NCI-H2227 treated with DMSO at 0.1 percent for 48 hours (cell line): Measurements from ENCODE around the gene MOGAT1.
"Not testable (repeated sequence)": the region's sequence is repeated elsewhere in the genome, so short reads cannot be mapped to it uniquely, and the experiment has no call there.

ENCODE experiments used
- DNase-seq: peaks from one replicate; lab custom pipeline; 2025; lab: John Stamatoyannopoulos, UW

Gene MOGAT1

DNA sequence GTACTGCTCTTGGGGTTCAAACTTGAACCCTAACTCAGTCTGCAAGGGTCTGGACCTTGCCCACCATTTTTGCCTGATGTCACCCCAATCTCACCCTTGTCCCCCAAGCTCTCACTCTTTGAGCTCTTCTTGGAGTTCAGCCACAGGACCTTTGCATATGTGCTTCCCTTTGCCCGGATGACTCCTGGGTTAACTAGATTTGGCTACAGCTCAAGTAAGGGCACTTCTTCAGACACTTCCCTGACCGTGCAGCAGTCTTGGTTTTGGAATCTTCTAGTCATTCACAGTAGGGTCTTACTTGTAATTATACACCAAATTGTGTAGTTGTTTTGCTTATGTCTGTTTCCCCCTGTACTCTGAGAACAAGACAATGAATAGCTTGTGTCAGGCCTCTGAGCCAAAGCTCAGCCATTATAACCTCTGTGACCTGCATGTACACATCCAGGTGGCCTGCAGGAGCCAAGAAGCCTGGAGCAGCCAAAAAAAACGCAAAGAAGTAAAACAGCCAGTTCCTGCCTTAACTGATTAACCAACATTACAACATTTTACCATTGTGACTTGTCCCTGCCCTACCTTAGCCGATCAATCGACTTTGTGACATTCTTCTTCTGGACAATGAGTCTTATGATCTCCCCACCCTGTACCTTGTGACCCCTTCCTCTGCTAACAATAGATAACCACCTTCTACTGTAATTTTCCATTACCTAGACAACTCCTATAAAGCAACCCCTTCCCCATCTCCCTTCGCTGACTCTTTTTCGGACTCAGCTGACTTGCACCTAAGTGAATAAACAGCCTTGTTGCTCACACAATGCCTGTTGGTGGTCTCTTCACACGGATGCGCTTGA, 1.0 kb upstream of the MOGAT1 start:
- DNase-seq, result no peak

DNA sequence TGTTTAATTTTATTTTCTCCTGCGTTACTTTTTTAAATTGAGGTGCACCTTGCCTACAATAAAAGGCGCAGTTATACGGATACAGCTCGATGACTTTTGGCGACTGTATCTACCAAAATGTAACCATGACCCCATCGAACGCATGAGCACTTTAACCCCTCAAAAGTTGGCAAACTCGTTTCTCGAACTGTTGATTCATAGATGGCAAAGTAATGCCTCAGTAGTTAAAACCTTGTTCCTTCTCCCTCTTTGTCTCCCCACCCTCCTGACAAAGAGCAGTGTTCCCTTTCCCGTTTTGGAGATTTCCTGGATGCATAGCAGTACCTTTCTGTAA, 577 bp downstream of the MOGAT1 start:
- DNase-seq, result no peak

DNA sequence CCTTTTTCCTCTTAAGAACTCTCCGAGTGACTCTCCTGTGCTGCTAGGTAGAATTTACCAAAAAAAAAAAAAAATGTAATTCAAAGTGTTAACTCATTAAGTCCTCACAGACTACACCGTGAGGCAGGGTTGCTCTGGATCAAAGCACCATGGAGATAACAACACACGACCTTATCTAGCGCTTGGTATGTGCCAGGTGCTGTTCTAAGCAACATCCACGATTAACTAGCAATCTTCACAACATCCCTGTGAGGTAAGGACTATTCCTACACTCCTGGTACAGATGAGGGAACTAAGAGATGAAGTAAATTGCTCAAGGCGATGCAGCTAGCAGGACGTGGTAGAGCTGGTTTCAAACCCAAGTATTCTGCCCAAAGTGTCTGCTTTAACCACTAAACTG, 1.8 kb downstream of the MOGAT1 start:
- DNase-seq, result no peak

DNA sequence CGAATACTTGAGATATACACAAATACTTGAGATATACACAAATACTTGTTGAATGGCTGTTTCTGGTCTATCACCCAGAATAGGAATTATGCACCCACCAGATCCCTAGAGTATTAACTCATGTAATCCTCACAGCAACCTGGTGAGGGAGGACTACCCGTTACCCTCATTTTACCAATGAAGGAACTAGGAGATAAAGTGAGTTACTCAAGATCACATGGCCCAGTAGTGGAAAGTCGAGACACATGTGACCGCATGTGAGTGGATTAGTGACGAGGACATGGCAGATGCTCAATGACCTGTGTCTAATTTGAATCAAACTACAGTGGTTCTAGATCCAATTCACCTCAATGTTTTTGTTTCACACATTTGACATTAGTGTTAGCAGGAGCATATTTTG, 2.4 kb downstream of the MOGAT1 start:
- no peak for DNase-seq

DNA sequence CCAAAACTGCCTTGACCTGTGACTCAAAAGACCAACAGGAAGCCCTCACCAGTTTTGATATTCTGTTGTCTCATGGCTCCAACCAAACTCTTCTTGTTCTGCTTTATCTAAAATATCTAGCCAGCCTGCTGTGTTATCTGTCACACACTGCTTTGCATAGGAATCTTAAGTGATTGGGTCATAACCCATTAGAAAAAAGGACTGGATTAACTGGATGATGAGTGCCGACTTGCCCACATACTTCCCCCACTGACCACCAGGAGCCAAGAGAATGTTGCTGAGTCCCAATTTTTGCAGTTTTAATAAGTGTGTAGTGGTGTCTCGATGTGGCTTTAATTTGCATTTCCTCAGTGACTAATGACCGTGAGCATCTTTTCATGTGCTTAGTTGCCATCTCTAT, 6.5 kb downstream of the MOGAT1 start:
- DNase-seq, result no peak

DNA sequence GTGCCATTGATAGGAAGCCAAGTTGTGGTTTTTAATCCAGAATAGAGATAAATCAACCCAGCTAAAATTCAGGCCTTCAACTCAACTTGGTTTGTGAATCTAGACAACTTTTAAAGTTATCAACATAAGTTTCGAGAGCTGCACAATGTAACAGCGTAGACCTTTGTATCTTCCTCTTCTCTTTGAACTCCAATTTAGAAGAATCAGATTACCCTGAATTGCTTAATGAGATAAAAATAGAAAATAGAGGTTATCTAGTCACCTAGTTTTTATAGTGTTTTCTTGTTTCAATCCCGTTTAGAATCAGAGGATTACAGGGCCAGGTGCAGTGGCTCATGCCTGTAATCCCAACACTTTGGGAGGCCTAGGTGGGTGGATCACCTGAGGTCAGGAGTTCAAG, 12.3 kb downstream of the MOGAT1 start:
- DNase-seq, result no peak

DNA sequence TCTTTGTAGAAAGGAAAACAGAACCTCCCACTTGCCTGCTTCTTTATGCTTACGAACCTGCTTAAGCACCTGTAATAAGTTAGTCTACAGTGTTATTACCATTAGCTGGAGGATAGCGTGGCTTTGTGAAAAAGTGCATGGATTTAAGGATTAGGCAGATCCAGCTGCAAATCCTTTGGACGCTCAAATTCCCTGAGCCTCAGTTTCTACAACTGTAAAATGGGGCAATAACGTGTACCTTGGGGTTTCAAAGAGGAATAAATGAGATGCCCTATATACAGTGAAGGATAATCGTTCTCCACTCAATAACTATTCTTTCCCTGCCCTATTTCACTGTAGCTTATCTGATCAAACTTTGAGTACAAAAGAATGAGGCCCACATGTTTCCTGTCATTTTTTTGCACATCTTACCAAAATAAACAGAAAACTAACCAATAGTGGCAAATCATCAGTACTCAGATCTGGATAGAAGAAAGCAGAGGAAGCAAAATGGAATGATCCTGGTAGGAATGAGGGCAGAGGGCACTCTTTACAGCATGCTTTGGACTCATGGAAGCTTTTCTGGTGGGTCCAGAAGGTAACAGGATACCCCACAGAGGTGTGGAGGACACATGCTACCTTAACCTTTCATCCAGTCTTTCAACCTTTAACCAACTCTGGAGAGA, 14.8 kb downstream of the MOGAT1 start:
- DNase-seq, result no peak

DNA sequence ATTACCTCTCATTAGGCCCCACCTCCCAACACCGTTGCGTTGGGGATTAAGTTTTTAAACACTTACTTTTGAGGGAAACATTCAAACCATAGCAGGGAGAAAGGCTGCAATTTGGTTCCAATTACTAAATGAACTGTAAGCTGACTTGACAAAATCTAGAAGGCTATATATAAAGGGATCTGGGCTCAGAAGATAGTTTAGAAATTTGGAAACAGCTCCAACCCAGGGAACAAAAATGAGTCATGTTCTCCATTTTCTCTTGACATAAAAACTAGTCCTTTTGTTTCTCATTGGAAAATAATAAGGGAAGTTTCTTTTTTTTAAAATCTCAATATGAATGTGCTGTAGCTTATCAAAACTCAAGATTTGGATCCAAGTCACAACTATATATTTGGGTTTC, 17.5 kb downstream of the MOGAT1 start:
- DNase-seq, result no peak

DNA sequence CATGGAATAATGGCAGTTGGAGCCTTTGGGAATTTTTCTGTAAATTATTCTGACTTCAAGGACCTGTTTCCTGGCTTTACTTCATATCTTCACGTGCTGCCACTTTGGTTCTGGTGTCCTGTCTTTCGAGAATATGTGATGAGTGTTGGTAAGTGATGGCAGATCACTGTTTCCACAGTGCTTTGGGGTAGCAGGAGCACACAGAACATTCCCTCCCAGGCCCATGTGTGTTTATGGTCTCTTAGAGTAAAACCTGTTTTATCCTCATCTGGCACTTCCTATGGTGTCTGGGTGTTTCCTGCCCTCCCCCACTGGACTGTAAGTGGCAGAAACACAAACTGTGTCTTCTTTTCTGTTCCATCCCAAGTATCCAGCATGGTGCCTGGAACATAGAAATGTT, 17.9 kb downstream of the MOGAT1 start:
- no peak for DNase-seq

DNA sequence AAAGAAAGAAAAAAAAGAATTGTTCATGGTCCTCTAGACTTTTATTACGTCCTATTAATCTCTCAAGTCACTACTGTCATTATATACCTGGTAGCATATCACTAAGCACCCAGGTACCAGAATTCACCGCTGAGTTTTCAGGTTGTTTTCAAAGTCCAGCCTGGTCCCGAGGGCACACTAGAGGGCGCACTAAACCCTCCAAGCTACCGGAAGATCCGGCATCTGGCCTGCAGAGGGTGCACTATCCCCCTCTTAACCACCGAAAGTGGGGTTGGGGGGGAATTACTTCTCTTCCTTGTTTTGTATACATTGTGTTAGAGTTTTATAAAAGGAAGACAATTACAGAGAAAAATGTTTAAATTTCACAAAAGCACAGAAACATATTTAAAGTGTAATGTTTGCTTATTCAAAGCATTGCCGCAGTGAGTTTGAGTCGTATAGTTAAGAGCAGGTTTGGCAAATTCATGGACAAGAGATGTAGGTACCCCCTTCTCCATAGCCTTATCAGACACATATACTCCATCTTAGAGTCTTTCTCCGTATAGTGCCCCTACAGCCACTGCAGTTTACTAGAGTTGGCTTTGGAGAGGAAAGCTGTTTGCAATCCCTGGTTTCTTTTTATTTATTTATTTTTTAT, 19.2 kb downstream of the MOGAT1 start:
- DNase-seq, result peak; percentile 50

DNA sequence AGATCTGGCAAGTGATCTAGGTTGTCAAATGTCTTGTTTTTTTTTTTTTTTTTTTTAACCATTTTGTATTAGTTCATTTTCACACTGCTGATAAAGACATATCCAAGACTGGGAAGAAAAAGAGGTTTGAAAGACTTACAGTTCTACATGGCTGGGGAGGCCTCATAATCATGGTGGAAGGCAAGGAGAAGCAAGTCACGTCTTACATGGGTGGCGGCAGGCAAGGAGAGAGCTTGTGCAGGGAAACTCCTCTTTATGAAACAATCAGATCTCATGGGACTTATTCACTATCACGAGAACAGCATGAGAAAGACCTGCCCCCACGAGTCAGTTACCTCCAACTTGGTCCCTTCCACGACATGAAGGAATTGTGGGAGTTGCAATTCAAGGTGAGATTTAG, 22.0 kb downstream of the MOGAT1 start:
- DNase-seq, result not testable (repeated sequence)

DNA sequence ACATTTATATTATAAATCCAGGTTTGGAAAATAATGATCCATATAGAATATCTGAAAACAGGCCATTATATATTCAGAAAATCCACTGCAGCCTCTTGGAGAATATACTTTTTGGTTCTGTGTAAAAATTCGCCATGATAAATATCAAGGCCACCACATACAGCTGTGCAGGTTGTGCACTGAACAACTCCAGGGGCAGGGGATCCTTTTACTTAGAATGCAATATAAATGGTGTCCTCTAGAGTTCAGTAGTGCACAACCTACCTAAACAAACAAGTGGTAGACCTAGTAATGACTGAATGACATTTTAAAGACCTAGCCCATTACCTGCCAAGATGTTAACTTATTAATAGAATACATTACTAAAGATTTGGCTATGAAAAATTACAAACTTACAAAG, 22.4 kb downstream of the MOGAT1 start:
- no peak for DNase-seq

DNA sequence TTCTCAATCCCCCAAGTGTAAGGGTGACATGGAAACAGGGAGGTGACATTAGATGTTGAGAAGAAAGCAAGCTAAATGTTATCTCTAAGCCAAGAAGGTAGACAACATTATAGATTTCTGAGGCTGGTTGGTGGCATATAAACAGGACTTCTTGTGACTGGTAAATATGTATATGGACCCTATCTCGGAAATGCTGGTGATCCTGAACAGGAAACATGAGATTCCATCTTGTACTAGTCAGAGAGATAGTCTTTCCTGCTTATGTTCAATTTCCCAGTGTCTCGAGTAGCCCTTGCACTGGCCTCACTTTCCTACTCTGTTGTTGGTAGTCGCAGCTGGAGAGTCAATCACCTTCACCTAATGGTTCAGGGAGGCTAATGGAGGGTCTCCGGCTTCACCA, 26.8 kb downstream of the MOGAT1 start:
- DNase-seq, result no peak

DNA sequence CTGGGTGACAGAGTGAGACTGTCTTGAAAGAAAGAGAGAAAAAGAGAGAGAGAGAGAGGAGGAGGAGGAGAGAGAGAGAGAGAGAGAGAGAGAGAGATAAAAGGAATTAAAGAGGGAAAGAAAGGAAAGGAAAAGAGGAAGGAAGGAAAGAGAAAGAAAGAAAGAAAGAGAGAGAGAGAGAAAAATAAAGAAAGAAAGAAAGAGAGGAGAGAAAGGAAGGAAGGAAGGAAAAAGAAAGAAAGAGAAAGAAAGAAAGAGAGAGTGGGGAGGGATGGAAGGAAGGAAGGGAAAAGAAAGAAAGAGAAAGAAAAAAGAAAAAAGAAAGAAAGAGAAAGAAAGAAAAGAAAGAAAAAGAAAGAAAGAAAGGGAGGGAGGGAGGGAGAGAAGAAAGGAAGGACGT, 29.8 kb downstream of the MOGAT1 start:
- DNase-seq, result no peak

DNA sequence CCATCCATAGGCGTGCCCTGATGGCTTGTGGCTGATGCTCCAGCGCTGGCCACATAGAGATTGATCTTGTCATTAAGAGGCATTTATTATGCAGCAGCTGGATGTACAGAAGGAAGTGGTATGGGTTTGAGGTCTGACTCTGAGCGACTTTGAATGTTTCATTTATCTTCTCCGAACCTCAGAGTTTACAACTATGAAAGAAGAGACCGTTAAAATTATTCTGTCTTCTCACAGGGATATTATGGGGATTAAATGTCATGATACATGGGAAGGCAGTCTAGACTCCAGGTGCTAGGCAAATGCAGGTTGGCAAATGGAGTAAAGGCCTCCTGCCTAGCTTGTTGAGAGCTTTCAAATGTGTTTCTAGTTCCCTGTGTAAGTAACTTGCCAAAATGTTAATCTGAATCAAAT, 30.3 kb downstream of the MOGAT1 start:
- DNase-seq, result no peak

DNA sequence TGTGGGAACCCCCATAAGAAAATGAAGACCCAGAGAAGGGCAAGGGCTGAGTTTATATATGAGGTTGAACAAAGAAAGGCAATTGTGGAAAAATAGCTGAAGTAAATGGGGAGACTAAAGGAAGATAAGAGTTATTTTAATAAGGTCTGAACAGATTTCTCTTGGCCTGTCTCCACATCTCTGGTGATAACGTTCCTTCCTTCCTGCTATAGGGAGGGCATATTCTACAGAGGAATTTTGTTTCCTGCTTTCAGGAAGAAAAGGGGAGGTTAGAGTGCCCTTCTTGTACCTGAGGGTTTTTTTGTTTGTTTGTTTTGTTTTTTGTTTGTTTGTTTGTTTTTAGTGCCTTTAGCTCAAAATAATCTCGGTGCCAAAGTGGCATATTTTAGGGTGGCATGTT, 31.6 kb downstream of the MOGAT1 start:
- DNase-seq, result no peak

DNA sequence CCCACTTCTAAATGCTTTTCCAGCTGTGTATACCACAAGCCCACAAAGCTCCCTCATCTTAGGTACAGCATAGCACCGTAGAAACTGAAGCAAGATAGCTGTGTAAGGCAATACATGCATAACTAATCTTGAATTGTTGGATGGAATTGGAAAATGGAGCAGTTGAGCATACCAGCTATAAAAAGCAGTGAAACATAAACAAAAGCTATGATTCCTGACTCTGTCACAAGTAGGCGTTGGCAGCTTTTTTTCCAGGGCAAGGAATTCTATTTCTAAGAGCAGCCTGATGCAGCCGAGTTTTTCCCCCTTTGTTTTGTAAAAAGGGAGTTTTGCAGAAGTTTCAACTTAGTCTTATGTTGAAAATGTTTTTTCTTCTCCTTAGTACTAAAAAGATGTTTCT, 32.4 kb downstream of the MOGAT1 start:
- no peak for DNase-seq

DNA sequence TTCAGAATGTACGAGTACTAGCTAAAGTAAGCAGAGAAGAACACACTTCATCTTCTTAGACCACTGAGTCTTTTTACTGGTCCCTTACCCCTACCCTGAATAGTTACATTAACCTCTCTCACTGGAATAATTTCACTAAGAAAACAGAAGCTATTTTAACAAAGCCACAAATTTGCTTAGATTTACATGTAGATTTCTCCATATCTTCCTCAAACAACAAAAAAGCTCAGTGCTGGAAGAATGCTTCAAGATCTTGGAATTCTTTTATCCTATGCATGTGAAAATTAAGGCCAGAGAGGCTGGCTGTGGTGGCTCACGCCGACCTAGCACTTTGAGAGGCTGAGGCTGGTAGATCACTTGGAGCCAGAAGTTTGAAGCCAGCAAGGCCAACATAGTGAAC, 35.2 kb downstream of the MOGAT1 start:
- no peak for DNase-seq

DNA sequence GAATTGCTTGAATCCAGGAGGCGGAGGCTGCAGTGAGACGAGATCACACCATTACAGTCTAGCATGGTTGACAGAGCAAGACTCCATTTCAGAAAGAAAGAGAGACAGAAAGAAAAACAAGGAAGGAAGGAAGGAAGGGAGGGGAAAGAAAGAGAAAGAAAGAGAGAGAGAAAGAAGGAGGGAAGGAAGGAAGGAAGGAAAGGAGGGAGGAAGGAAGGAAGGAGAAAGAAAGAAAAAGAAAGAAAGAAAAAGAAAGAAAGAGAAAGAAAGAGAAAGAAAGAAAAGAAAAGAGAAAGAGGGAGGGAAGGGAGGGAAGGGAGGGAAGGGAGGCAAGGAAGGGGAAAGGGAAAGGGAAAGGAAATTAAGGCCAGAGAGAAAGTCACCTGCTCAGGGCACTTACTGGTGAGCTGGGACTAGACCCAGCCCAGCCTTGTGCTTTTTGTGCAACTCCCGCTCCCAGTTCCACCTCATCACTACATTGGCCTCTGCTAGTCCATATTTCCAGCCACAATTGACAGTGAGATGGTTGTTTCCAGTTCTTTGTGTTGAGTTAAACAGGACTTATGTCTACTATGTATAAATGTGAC, 35.7 kb downstream of the MOGAT1 start:
- DNase-seq, result no peak

DNA sequence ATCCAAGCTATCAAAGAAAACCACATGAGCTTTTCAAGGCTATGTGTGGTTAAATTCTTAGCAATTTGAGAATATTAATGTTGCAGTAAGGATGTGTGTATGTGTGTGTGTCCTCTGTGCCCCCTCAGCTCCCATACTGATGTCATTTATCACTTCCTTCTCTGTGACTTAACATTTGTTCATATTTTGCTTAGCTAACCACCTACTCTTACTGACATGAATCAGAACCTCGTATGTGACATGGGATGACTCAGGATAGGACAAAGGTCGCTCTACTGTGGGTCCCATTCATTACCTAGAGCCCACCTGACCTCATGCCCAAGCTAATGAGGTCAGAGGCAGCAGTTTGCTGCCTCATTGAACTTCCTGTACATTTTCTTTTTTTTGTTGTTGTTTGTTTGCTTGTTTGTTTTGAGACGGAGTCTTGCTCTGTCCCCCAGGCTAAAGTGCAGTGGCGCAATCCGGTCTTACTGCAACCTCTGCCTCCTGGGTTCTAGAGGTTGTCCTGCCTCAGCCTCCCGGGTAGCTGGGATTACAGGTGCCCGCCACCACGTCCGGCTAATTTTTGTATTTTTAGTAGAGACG, 36.3 kb downstream of the MOGAT1 start:
- DNase-seq, result no peak

DNA sequence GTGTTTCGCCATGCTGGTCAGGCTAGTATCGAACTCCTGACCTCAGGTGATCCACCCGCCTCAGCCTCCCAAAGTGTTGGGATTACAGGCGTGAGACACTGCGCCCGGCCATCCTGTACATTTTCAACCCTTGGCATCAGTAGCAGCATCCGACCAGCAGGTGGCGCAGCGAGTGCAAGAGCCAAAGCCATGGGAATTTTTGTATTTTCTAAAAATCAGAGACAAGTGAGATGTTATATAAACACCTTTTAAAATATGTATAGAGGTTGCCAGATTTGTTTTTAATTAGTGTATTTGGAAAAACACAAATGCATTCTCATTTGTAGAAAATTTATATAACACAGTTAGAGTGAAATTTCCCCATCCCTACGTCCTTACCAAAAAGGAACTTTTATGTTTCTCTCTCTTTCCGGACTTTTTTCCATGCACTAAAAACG, 36.8 kb downstream of the MOGAT1 start:
- peak; percentile 83 for DNase-seq

DNA sequence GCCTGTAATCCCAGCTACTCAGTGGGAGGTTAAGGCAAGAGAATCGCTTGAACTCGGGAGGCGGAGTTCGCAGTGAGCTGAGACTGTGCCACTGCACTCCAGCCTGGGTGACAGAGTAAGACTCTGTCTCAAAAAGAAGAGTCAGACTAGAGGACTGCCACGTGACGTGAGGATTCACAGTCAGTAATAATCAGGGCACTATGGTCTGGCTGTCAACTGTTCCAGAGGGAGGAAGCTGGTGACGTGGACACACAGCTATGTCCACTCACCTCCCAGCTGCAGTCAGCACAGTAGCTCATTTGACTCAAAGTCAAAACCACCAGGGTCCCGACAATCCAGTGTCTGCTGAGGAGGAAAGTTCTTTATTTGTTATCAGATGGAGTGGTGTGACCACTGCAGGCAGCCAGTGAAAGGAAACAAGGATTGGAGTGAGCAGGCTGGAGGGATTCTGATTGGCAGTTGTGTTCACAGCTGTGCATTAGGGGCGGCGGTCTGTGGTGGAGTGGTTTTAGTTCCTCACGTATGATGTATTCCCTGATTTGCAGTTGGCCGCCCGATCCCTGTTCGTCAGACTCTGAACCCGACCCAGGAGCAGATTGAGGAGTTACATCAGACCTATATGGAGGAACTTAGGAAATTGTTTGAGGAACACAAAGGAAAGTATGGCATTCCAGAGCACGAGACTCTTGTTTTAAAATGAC, 37.9 kb downstream of the MOGAT1 start:
- peak; percentile 95 for DNase-seq
